Smooth muscle cell of the brain vasculature (primary cell): ENCODE measurements around the gene DHX57.
"Not testable (repeated sequence)": the region's sequence is repeated elsewhere in the genome, so short reads cannot be mapped to it uniquely, and the experiment has no call there.

ENCODE experiments used
- DNase-seq: peaks from one replicate; pipeline ENCODE4 v3.0.0-alpha.2; 2012; ENCODE audit warnings: low read depth, low spot score

The DHX57 gene

GRCh38 chr2:38863061-38863695, 12.6 kb downstream of the DHX57 start:
- DNase-seq: no peak

DNA sequence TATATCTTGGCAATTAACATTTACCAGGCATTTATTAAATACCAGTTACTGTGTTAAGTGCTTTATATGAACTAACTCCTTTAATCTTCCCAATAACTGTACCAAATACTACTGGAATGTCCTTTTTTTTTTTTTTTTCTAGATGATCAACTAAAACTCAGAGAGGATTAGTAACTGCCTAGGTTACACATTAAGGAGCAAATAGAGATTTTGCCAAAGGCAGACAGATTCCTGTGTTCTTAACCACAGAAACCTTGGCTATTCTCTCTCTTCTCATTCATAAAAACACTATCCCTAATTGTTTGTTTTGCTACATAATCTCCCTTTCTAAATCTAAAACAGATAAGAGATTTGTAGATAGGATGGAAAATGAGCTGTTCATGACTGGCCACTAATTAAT, 13.3 kb downstream of the DHX57 start:
- no peak for DNase-seq

DNA sequence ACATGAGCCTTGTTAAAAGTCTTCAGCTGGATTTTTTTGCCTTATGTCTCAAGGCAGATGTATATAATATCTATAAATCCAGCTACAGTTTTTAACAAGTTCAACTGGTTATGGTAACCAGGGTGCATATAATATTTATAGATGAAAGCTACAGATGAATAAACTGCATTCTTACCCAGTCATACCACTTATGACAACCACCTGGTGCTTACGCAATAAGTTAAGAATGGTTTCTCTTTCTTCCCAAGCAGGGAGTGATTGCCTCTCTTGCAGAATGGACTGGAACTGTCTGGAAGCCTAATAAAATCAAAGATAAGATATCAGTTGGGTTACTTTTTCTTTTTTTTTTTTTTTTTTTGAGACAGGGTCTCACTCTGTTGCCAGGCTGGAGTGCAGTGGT, 19.6 kb downstream of the DHX57 start:
- DNase-seq: no peak

GRCh38 chr2:38850045-38850444, 25.7 kb downstream of the DHX57 start:
- DNase-seq: no peak

DNA sequence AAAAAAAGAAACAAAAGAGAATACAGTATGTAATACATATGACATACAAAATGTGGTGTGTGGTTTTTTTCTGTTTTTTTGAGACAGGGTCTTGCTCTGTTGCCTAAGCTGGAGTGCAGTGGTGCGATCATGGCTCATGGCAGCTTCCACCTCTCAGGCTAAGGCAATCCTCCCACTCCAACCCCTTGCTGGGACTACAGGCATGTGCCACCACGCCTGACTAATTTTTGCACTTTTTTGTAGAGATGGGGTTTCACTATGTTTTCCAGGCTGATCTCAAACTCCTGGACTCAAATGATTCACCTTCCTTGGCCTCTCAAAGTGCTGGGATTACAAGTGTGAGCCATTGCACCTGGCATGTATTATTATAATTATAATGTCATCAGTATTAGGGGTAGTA, 38.9 kb downstream of the DHX57 start:
- DNase-seq: no peak

DNA sequence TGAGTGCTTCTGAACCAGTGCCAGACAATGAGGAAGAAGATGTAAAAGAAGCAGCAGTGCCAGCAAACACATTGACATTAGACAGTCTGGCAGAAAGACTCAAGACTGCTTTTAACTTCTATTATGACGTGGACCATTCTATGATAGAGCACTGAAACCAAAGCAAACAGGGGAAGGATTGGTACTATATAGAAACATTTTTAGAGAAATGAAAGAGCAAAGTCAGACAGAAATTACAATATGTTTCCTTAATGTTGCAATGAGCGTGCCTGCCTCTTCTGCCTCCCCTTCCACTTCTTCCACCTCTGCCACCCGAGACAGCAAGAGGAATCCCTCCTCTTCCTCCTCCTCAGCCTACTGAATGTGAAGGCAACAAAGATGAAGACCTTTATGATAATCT, 39.7 kb downstream of the DHX57 start:
- DNase-seq: no peak

DNA sequence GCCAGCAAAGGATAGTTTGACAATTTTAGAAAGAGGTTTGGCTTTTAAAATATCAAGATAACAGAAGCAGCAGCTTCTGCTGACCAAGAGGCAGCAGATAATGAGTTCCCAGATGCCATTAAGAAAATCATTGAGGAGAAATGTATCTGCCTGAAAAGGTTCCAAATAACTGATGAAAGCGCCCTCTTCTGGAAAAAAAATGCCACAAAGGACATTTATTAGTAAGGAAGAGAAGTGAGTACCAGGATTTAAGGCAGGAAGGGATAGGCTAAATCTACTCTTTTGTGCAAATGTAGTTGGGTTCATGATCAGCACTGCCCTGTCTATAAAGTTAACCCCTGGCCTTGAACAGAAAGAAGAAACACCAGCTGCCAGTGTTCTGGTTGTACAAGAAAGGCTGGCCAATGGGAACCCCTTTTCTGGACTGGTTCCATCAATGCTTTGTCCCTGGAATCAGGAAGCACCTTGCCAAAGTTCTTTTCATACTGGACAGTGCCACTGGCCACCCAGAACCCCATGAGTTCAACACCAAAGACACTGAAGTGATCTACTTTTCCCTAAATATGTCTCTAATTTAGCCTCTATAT, 40.6 kb downstream of the DHX57 start:
- DNase-seq: no peak

GRCh38 chr2:38830526-38831159, 45.1 kb downstream of the DHX57 start:
- no peak for DNase-seq

- no peak for DNase-seq
Measured at GRCh38 chr2:38829971-38830370, 45.8 kb downstream of the DHX57 start.

GRCh38 chr2:38828460-38828859, 47.3 kb downstream of the DHX57 start:
- DNase-seq: no peak

DNA sequence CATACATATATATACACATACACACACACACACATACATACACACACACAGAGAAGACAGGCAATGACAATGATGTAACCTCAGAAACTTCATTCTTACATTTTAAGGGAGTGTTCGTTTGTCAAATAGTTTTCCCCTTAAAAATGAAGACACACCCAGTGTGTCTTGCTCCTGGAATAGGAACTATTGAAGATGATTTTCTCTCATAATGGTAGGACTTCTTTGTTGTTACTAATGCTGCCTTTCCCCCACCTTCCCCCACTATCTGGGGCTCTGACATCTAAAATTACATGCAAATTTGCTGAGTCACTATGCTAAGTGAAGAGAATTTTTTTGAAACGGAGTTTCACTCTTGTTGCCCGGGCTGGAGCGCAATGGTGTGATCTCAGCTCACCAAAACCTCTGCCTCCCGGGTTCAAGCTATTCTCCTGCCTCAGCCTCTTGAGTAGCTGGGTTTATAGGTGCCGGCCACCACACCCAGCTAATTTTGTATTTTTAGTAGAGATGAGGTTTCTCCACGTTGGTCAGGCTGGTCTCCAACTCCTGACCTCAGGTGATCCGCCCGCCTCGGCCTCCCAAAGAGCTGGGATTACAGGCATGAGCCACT, 48.1 kb downstream of the DHX57 start:
- DNase-seq: not testable (repeated sequence)

- no peak for DNase-seq
Measured at GRCh38 chr2:38825956-38826355, 49.8 kb downstream of the DHX57 start.

GRCh38 chr2:38824906-38825305, 50.8 kb downstream of the DHX57 start:
- DNase-seq: no peak

DNA sequence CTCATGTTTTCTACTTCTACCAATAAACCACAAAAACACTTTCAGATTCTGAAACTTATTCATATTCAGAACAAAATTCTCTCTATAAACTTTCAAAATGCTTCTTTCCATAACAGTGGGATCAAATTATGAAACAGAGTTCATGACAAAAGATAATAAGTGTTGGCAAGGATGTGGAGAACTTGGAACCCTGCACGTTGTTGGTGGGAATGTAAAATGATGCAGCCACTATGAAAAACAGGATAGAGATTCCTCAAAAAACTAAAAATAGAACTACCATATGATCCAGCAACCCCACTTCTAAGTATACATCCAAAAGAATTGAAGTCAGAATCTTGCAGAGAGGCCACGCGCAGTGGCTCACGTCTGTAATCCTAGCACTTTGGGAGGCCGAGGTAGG, 52.3 kb downstream of the DHX57 start:
- DNase-seq: no peak

- DNase-seq: no peak
Measured at GRCh38 chr2:38818565-38818964, 57.2 kb downstream of the DHX57 start.

DNA sequence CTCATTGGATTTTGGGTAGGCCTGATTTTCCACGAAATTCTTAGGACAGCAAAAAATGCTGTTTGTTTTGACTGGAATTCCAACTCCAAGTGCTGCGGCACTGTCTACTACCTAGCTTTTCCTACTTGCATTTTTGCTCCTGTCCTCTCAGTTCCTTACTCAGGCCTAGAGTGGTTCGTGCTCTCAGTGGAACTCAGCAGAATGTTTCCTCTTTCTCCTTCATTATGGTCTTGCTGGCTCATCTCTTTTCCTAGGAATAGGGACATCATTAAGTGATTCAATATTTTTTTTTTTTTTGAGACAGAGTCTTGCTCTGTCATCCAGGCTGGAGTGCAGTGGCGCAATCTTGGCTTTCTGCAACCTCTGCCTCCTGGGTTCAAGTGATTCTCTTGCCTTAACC, 59.8 kb downstream of the DHX57 start:
- DNase-seq: no peak

DNA sequence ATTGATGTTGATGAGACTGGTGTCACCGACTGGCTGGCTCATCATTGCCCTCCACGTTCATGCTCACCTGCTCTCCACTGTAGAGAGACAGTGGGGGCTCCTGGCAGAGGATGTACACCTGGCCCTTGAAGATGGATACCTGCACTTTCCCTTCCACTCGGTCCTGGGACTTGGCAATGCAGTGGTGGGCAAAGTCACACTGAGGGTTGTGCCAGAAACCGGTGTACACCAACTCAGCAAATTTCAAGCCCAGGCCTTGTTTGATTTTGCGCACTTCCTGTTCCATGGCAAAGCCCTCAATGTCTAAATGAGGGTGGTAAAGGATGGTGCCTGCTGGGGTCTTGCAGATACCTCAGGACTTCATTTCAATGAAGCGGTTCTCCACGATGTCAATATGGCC, 65.2 kb downstream of the DHX57 start:
- no peak for DNase-seq

DNA sequence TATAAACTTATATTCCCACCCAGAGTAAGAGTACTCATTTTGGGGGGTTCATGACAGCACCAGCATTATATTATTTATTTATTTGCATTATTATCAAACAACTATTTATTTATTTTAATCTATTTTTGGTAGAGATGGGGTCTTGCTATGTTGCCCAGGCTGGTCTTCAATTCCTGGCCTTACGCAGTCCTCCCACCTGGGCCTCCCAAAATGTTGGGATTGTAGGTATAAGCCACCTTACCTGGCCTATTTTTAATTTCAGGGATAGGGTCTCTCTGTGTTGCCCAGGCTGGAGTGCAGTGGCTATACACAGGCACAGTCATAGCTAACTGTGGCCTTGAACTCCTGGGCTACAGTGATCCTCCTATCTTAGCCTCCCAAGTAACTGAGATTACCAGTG, 67.1 kb downstream of the DHX57 start:
- DNase-seq: no peak

DNA sequence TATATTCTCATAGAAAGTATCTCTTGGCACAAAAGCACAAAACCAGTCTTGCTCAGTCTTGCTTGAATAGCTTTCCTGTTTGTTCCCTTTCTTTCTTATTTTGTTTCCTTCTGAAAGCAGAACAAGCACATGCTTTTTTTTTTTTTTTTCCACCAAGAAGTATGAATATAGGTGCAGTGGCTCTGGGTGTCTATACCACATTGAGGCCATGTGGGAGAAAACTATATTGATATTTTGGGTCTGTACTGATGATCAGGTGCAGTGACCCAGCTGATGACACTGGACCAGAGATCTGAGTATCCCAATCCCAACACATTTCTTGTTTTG, 69.0 kb downstream of the DHX57 start:
- no peak for DNase-seq

GRCh38 chr2:38806015-38806732, 69.6 kb downstream of the DHX57 start:
- no peak for DNase-seq

GRCh38 chr2:38797953-38798352, 77.8 kb downstream of the DHX57 start:
- no peak for DNase-seq

DNA sequence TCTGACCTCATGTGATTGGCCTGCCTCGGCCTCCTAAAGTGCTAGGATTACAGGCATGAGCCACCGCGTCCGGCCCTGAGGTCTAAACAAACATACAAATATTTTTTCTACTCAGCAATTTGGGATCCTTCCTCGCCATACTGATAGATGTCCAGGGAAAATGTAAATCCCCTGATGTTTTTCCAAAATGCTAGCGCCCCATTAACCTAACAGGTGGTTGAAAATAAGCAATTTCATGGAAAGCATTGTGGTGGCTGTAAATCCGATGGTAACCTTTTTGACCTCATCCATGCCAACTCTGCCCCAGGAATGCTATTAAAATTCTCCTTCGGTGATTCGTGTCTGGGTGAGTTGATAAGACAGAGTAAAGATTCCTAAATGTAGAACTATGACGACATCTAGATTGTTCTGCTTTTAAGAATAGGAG, 78.5 kb downstream of the DHX57 start:
- no peak for DNase-seq
